HL-60 (cell line): ENCODE measurements around the gene TFF3.

ENCODE experiments used
- DNase-seq, 2 experiments: peaks; one replicate each; pipeline ENCODE4 v3.0.0-alpha.2; 2010 to 2020; ENCODE audit warnings: low read depth in 1 of 2, low spot score in 1 of 2
- H3K27ac ChIP-seq: fragments of 250-450 bp; sonication (Bioruptor Pico); replicated peaks from 2 replicates; pipeline ENCODE4 v1.5.1; 2020; ENCODE audit warnings: mild to moderate bottlenecking, moderate library complexity
- H3K27me3 ChIP-seq: fragments of 250-450 bp; sonication (Bioruptor Pico); 2 replicates; pipeline ENCODE4 v1.5.1; 2021; ENCODE audit warnings: mild to moderate bottlenecking, moderate library complexity; ENCODE audit not compliant: insufficient read depth, poor library complexity, severe bottlenecking
- H3K4me3 ChIP-seq: replicated peaks from 2 replicates; pipeline ENCODE4 v1.5.1; 2011; ENCODE audit warnings: mild to moderate bottlenecking, control low read depth, low read length; ENCODE audit not compliant: insufficient read depth
- GABPA ChIP-seq: IDR thresholded peaks from 2 replicates; pipeline ENCODE4 v1.6.1; 2012; ENCODE audit warnings: low read depth
- POLR2AphosphoS5 ChIP-seq: IDR thresholded peaks from 2 replicates; pipeline ENCODE4 v1.6.1; 2012; ENCODE audit warnings: low read depth
- SPI1 ChIP-seq: IDR thresholded peaks from 2 replicates; pipeline ENCODE4 v1.6.1; 2012; ENCODE audit warnings: low read depth, mild to moderate bottlenecking, borderline replicate concordance
- TF ChIP-seq, protein P1 (sequence below): IDR thresholded peaks from one replicate; pipeline ENCODE4 v1.5.1; 2011; ENCODE audit warnings: low read length, control low read depth, inconsistent platforms; ENCODE audit not compliant: insufficient read depth
- TF ChIP-seq, protein P2 (sequence below): IDR thresholded peaks from 2 replicates; pipeline ENCODE4 v1.6.1; 2012; ENCODE audit warnings: low read depth; ENCODE audit not compliant: insufficient replicate concordance

The TFF3 gene

DNA sequence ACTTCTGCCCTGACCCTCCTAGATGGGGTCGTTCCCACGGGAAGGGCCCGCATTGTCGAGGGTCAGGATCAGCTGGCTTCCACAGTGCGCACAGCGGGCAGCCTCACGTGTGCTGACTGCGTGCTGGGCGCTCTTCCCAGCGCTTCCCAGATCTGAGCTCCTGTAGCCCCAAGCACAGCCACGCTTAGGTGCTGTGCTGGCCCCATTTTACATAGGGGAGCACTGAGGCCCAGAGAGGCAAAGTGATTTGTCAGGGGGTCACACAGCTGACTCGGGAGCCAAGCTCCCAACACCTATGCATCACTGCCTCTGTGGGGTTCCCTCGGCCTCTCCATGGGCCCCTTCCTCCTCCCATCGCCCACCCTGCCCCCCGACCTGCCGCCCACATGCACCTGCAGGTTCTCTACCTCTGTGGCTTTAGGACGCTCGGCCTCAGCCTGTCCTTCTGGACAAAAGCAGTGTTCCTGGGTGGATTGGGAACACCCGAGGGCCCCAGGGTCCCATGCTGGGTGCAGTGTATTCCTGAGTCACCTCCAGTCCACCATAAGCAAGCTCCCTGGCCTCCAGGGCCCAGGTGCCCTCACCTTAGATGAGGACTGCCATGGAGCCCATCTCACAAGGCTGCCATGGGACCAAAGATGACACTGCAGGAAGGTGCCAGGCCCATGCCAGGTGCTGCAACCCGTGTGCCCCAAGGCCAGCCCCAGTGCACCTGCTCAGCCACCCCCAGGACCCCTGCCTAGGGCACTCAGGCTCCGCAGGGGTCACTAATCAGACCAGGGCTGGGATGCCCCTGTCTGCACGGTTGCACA, 23.3 kb downstream of the TFF3 start:
- TF ChIP-seq SPI1 (no peak), POLR2AphosphoS5 (no peak), GABPA (no peak)
- TF ChIP-seq, protein P1, sequence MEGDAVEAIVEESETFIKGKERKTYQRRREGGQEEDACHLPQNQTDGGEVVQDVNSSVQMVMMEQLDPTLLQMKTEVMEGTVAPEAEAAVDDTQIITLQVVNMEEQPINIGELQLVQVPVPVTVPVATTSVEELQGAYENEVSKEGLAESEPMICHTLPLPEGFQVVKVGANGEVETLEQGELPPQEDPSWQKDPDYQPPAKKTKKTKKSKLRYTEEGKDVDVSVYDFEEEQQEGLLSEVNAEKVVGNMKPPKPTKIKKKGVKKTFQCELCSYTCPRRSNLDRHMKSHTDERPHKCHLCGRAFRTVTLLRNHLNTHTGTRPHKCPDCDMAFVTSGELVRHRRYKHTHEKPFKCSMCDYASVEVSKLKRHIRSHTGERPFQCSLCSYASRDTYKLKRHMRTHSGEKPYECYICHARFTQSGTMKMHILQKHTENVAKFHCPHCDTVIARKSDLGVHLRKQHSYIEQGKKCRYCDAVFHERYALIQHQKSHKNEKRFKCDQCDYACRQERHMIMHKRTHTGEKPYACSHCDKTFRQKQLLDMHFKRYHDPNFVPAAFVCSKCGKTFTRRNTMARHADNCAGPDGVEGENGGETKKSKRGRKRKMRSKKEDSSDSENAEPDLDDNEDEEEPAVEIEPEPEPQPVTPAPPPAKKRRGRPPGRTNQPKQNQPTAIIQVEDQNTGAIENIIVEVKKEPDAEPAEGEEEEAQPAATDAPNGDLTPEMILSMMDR, result no peak
- no peak overlapping the region for H3K27ac ChIP-seq
- no peak for DNase-seq

DNA sequence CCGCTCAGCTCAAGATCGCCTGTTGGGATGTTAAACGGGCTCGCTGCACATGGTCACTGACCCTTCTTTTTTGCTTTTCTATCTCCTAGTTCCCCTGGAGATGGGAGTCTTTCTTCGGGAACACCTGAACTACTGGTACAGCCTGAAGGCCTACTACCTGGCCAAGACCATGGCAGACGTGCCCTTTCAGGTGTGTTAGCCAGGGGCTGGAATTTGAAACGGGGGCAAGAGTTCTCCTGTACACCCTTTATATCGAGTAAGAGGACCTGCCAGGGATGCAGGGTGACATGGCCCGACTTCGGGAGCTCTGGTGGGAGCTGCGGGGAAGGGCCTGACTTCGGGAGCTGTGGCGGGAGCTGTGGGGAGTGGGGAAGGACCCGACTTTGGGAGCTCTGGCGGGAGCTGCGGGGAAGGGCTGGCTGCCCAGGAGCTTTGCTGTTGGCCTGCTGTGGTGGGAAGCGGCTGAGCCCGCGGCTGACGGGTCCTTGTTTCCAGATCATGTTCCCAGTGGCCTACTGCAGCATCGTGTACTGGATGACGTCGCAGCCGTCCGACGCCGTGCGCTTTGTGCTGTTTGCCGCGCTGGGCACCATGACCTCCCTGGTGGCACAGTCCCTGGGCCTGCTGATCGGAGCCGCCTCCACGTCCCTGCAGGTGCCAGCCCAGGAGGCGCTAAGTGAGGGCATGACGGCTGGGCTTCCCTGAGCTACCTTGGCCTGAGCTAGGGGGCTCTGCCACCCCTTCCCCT, 24.0 kb downstream of the TFF3 start:
- no peaks in the 10 kb centered on the region for H3K27me3 ChIP-seq
- no peak overlapping the region for H3K4me3 ChIP-seq
- H3K27ac ChIP-seq, result no peak overlapping the region
- TF ChIP-seq SPI1 (no peak), GABPA (no peak), POLR2AphosphoS5 (no peak)
- TF ChIP-seq, protein P2, sequence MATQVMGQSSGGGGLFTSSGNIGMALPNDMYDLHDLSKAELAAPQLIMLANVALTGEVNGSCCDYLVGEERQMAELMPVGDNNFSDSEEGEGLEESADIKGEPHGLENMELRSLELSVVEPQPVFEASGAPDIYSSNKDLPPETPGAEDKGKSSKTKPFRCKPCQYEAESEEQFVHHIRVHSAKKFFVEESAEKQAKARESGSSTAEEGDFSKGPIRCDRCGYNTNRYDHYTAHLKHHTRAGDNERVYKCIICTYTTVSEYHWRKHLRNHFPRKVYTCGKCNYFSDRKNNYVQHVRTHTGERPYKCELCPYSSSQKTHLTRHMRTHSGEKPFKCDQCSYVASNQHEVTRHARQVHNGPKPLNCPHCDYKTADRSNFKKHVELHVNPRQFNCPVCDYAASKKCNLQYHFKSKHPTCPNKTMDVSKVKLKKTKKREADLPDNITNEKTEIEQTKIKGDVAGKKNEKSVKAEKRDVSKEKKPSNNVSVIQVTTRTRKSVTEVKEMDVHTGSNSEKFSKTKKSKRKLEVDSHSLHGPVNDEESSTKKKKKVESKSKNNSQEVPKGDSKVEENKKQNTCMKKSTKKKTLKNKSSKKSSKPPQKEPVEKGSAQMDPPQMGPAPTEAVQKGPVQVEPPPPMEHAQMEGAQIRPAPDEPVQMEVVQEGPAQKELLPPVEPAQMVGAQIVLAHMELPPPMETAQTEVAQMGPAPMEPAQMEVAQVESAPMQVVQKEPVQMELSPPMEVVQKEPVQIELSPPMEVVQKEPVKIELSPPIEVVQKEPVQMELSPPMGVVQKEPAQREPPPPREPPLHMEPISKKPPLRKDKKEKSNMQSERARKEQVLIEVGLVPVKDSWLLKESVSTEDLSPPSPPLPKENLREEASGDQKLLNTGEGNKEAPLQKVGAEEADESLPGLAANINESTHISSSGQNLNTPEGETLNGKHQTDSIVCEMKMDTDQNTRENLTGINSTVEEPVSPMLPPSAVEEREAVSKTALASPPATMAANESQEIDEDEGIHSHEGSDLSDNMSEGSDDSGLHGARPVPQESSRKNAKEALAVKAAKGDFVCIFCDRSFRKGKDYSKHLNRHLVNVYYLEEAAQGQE, result no peak
- TF ChIP-seq, protein P1, result no peak
- DNase-seq, result no peak

More for the DNA sequence above, 23.3 kb downstream of the TFF3 start:
- Histone ChIP-seq H3K27me3 (no peaks in the 10 kb centered on the region), H3K4me3 (no peak overlapping the region)

DNA sequence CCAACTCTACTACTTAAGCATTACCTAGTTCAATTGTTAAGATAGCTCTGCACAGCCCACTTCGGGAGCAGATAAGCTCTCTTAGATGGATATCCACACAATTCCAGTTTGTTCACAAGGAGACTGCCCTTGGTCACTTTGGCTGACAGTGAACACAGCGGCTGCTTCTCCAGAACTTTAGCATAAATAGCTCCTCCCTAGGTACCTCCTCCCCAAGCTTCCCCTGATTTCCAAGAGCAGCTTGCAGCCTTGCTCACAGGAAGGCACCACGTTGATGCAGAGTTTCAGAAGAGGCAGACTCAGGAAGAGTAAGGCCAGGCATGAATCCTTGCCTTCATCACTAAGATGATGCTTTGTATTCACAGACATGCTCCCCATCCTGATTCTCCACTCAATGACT, 24.7 kb downstream of the TFF3 start:
- H3K27me3 ChIP-seq, result no peaks in the 10 kb centered on the region
- H3K27ac ChIP-seq, result peak overlapping the region; percentile 22
- TF ChIP-seq POLR2AphosphoS5, result no peak
- TF ChIP-seq, protein P2, result no peak
- TF ChIP-seq, protein P1, result no peak
- no peak for TF ChIP-seq GABPA
- TF ChIP-seq SPI1, result no peak
- DNase-seq, result no peak
- no peak overlapping the region for H3K4me3 ChIP-seq
